GM10266 (cell line): ENCODE results near the gene FAM78A.
"Not testable (repeated sequence)": the region's sequence is repeated elsewhere in the genome, so short reads cannot be mapped to it uniquely, and the experiment has no call there.

ENCODE experiments used
- DNase-seq: peaks from one replicate; pipeline ENCODE4 v3.0.0; 2012; ENCODE audit errors: extremely low spot score
- CTCF ChIP-seq: IDR thresholded peaks from 2 replicates; pipeline ENCODE4 v1.5.1; 2012; ENCODE audit warnings: mild to moderate bottlenecking, low read depth; ENCODE audit not compliant: control insufficient read depth, insufficient read depth; ENCODE audit errors: missing control alignments

Gene FAM78A

GRCh38 chr9:131218370-131218769 is 57.9 kb downstream of the FAM78A start:
- TF ChIP-seq CTCF, result no peak
- no peak for DNase-seq

GRCh38 chr9:131217331-131218031 is 58.8 kb downstream of the FAM78A start:
- DNase-seq, result no peak
- TF ChIP-seq CTCF, result no peak

GRCh38 chr9:131216806-131217205 is 59.5 kb downstream of the FAM78A start:
- no peak for TF ChIP-seq CTCF

DNA sequence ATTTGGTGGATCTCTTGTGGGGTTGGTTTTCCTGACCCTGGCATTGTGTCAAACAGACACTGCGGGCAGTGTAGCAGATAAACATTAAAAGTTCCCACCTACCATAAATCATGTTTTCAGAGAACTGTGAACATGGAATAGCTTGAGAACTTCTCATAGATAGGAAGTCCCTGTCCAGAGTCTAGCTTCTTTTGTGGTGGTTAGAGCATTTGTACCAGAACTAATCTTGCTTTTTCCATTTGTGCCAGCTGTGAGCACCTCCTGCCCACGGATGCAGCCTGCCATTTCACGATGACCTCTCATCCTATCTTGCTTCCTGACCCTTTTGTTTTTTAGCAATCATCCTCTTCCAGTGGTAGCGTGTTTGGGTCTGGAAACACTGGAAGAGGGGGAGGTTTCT is 61.4 kb downstream of the FAM78A start:
- no peak for DNase-seq
- no peak for TF ChIP-seq CTCF

More at GRCh38 chr9:131216806-131217205, 59.5 kb downstream of the FAM78A start:
- no peak for DNase-seq

GRCh38 chr9:131214286-131214856 is 61.9 kb downstream of the FAM78A start:
- TF ChIP-seq CTCF, result no peak
- DNase-seq, result no peak

DNA sequence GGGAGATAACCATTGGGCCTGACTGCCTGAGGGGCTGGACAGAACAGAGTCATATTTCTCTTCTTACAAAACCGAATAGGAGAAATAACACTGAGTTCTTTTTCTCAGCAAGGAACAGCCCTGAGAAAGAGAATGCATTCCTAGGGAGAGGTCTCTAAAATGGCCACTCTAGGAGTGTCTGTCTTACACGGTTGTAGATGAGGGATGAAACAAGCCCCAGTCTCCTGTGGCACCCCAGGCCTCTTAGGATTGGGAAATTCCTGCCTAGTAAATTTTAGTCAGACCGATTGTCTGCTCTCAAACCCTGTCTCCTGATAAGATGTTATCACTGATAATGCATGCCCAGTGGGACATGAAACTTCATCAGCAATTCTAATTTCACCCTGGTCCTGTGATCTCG is 64.4 kb downstream of the FAM78A start:
- DNase-seq, result not testable (repeated sequence)
